IMR-90 (cell line): ENCODE measurements around the gene CYP24A1. TPM values are rescaled to one million over a fixed set of nuclear protein-coding genes. Genes with fewer than 3 reads are reported as not detected.

Experiments
- ATAC-seq: fragments of 200-7000 bp; cut with Tn5 transposase; 2 replicates; pipeline ENCODE4 v1.9.1; 2020; ENCODE audit warnings: low read depth, mild to moderate bottlenecking, moderate library complexity
- BruUV-seq: library from RNA; stranded (reverse); fragments of 400-500 nt; replicated peaks from 2 replicates; lab custom pipeline; 2021; lab: Mats Ljungman, UMichigan
- CTCF ChIA-PET: fragments of 300-600 bp; formaldehyde crosslinking; extraction: SDS; loops from one replicate; lab custom pipeline; 2021; ENCODE audit warnings: antibody characterized with exemption; lab: Yijun Ruan, JAX
- POLR2A ChIA-PET: fragments of 300-600 bp; sonication (Branson Sonifier 250); formaldehyde crosslinking; loops from one replicate; lab custom pipeline; 2022; ENCODE audit warnings: antibody characterized with exemption; ENCODE audit not compliant: unreplicated experiment; lab: Charles Lee
- DNase-seq: peaks from one replicate; pipeline ENCODE4 v3.0.0; 2013
- H2AFZ ChIP-seq: replicated peaks from 2 replicates; pipeline ENCODE3; 2013; ENCODE audit warnings: low read length, mild to moderate bottlenecking; ENCODE audit not compliant: poor library complexity
- H2AK5ac ChIP-seq: 2 replicates; pipeline ENCODE4 v1.6.1; 2013; ENCODE audit warnings: low read depth, low read length, inconsistent platforms
- H2AK9ac ChIP-seq: replicated peaks from 2 replicates; pipeline ENCODE3; 2013; ENCODE audit warnings: mild to moderate bottlenecking, low read depth, low read length, moderate library complexity; ENCODE audit not compliant: poor library complexity
- H2BK120ac ChIP-seq: 2 replicates; pipeline ENCODE4 v1.6.1; 2013; ENCODE audit warnings: low read depth, low read length, inconsistent platforms
- H2BK15ac ChIP-seq: 3 replicates; pipeline ENCODE4 v1.6.1; 2013; ENCODE audit warnings: low read depth, low read length, inconsistent platforms
- H2BK20ac ChIP-seq: 2 replicates; pipeline ENCODE4 v1.6.1; 2013; ENCODE audit warnings: low read depth, mild to moderate bottlenecking, inconsistent platforms, low read length, moderate library complexity
- H2BK5ac ChIP-seq: 2 replicates; pipeline ENCODE4 v1.6.1; 2013; ENCODE audit warnings: mild to moderate bottlenecking, low read depth, low read length, inconsistent platforms; ENCODE audit not compliant: poor library complexity, severe bottlenecking
- H3K14ac ChIP-seq: replicated peaks from 2 replicates; pipeline ENCODE4 v1.6.1; 2013; ENCODE audit warnings: low read depth, low read length, inconsistent platforms
- H3K18ac ChIP-seq: 2 replicates; pipeline ENCODE4 v1.6.1; 2013; ENCODE audit warnings: low read depth, low read length, control low read depth
- H3K23ac ChIP-seq: 2 replicates; pipeline ENCODE4 v1.6.1; 2013; ENCODE audit warnings: low read depth, low read length, inconsistent platforms
- H3K27ac ChIP-seq: 2 replicates; pipeline ENCODE4 v1.5.1; 2013; ENCODE audit warnings: mild to moderate bottlenecking, control low read depth, low read length; ENCODE audit not compliant: insufficient read depth
- H3K27me3 ChIP-seq: 2 replicates; pipeline ENCODE4 v1.6.1; 2013; ENCODE audit warnings: low read length; ENCODE audit not compliant: control insufficient read depth, insufficient read depth
- H3K36me3 ChIP-seq: 2 replicates; pipeline ENCODE4 v1.6.1; 2013; ENCODE audit warnings: low read length, mixed read lengths; ENCODE audit not compliant: control insufficient read depth, insufficient read depth
- H3K4ac ChIP-seq: 2 replicates; pipeline ENCODE4 v1.6.1; 2013; ENCODE audit warnings: low read depth, low read length, inconsistent platforms
- H3K4me1 ChIP-seq: 2 replicates; pipeline ENCODE4 v1.6.1; 2013; ENCODE audit warnings: low read length, mixed read lengths; ENCODE audit not compliant: control insufficient read depth, insufficient read depth
- H3K4me2 ChIP-seq: 2 replicates; pipeline ENCODE4 v1.6.1; 2013; ENCODE audit warnings: low read depth, mild to moderate bottlenecking, control low read depth, low read length, moderate library complexity
- H3K4me3 ChIP-seq: 2 replicates; pipeline ENCODE4 v1.5.1; 2013; ENCODE audit warnings: low read depth, mild to moderate bottlenecking, control low read depth, low read length, moderate library complexity; ENCODE audit not compliant: insufficient read depth
- H3K56ac ChIP-seq: 2 replicates; pipeline ENCODE4 v1.6.1; 2013; ENCODE audit warnings: low read length, inconsistent platforms; ENCODE audit not compliant: insufficient read depth; ENCODE audit errors: extremely low read depth
- H3K79me1 ChIP-seq, 2 experiments: 2 replicates each; pipeline ENCODE4 v1.6.1; 2013; ENCODE audit warnings: low read length in 2 of 2, inconsistent platforms in 1 of 2, low read depth in 1 of 2
- H3K9ac ChIP-seq: 2 replicates; pipeline ENCODE4 v1.6.1; 2013; ENCODE audit warnings: low read depth, low read length, control low read depth
- H3K9me1 ChIP-seq: 2 replicates; pipeline ENCODE4 v1.6.1; 2013; ENCODE audit warnings: low read length, inconsistent platforms; ENCODE audit not compliant: insufficient read depth
- H3K9me3 ChIP-seq: 2 replicates; pipeline ENCODE4 v1.6.1; 2013; ENCODE audit warnings: low read length; ENCODE audit not compliant: control insufficient read depth, insufficient read depth
- H4K20me1 ChIP-seq: 2 replicates; pipeline ENCODE4 v1.6.1; 2013; ENCODE audit warnings: low read length, inconsistent platforms; ENCODE audit not compliant: insufficient read depth
- H4K5ac ChIP-seq: 2 replicates; pipeline ENCODE4 v1.6.1; 2013; ENCODE audit warnings: mild to moderate bottlenecking, low read depth, low read length, control low read depth
- H4K8ac ChIP-seq, 2 experiments: 2 replicates each; pipeline ENCODE4 v1.6.1; 2013; ENCODE audit warnings: low read depth in 2 of 2, low read length in 2 of 2, control low read depth in 1 of 2, inconsistent platforms in 1 of 2
- H4K91ac ChIP-seq: 2 replicates; pipeline ENCODE4 v1.6.1; 2013; ENCODE audit warnings: low read depth, low read length, inconsistent platforms; ENCODE audit not compliant: insufficient read depth
- BHLHE40 ChIP-seq: fragments of 150-350 bp; IDR thresholded peaks from 2 replicates; pipeline ENCODE4 v1.6.1; 2016; ENCODE audit warnings: mild to moderate bottlenecking, low read depth, low read length
- ELK1 ChIP-seq: fragments of 150-350 bp; IDR thresholded peaks from 2 replicates; pipeline ENCODE4 v1.6.1; 2016; ENCODE audit warnings: low read depth, mild to moderate bottlenecking, low read length, moderate library complexity, borderline replicate concordance
- FOS ChIP-seq: fragments of 150-350 bp; IDR thresholded peaks from 2 replicates; pipeline ENCODE4 v1.6.1; 2016; ENCODE audit warnings: low read depth, low read length
- MAFK ChIP-seq: IDR thresholded peaks from 2 replicates; pipeline ENCODE4 v1.6.1; 2012; ENCODE audit warnings: low read depth, low read length, improper control_type of control experiment
- MAZ ChIP-seq: IDR thresholded peaks from 2 replicates; pipeline ENCODE4 v1.6.1; 2012; ENCODE audit warnings: low read depth, mild to moderate bottlenecking, low read length, improper control_type of control experiment, moderate library complexity, borderline replicate concordance
- MXI1 ChIP-seq: IDR thresholded peaks from 2 replicates; pipeline ENCODE4 v1.6.1; 2012; ENCODE audit warnings: low read depth, mild to moderate bottlenecking, low read length, moderate library complexity, borderline replicate concordance
- NFE2L2 ChIP-seq: fragments of 150-350 bp; IDR thresholded peaks from 2 replicates; pipeline ENCODE4 v1.6.1; 2016; ENCODE audit warnings: low read depth, mild to moderate bottlenecking, low read length
- RAD21 ChIP-seq: IDR thresholded peaks from 2 replicates; pipeline ENCODE4 v1.6.1; 2012; ENCODE audit warnings: low read length, improper control_type of control experiment
- RCOR1 ChIP-seq: IDR thresholded peaks from 2 replicates; pipeline ENCODE4 v1.6.1; 2012; ENCODE audit warnings: mild to moderate bottlenecking, low read length, improper control_type of control experiment; ENCODE audit not compliant: insufficient replicate concordance
- SMC3 ChIP-seq: fragments of 150-350 bp; IDR thresholded peaks from 2 replicates; pipeline ENCODE4 v1.6.1; 2016; ENCODE audit warnings: low read depth, mild to moderate bottlenecking, antibody characterized with exemption, low read length, moderate library complexity
- WGBS, 2 experiments: methylation state at CpG; one replicate each; pipeline versions ENCODE4 v1.1.5 to v1.1.7; 2013; ENCODE audit warnings: missing lambda C conversion rate in 2 of 2; ENCODE audit not compliant: insufficient read length in 1 of 2; ENCODE audit errors: extremely low coverage in 2 of 2; 5-methylcytosine and 5-hydroxymethylcytosine counted together
- dilution Hi-C: fragments of 300-500 bp; cut with HindIII; formaldehyde crosslinking; loops from one replicate; pipeline ENCODE4 v1.14.3; 2018; ENCODE audit warnings: low sequenced_read_pairs; ENCODE audit not compliant: unreplicated experiment
- in situ Hi-C: fragments of 300-500 bp; cut with MboI; formaldehyde crosslinking; loops from 3 replicates; pipeline ENCODE4 v1.14.3; 2019; ENCODE audit warnings: low sequenced_read_pairs, inconsistent platforms, mixed read lengths
- intact Hi-C: fragments of 100-400 bp; cut with micrococcal nuclease; formaldehyde crosslinking; loops from 2 replicates; pipeline ENCODE4 v1.10.0; 2022
- polyA plus RNA-seq, 3 experiments: library from polyadenylated mRNA; depleted of rRNA; stranded (reverse); fragments of >200 nt; gene quantifications; 2 replicates each; pipeline ENCODE4 v1.2.3, GENCODE V29; 2012; ENCODE audit warnings: low replicate concordance in 1 of 3
- total RNA-seq: library from RNA; depleted of rRNA; stranded (reverse); fragments of >200 nt; gene quantifications from 2 replicates; pipeline ENCODE4 v1.2.3, GENCODE V29; 2012
- TF ChIP-seq, protein P1 (sequence below): fragments of 150-350 bp; IDR thresholded peaks from 2 replicates; pipeline ENCODE4 v1.6.1; 2017; ENCODE audit warnings: mild to moderate bottlenecking, antibody characterized with exemption, low read length, low read depth

CYP24A1 gene
- total and polyA plus RNA-seq, 2 of the 4 experiments (the other 2 are of a cell fraction), result not detected

DNA sequence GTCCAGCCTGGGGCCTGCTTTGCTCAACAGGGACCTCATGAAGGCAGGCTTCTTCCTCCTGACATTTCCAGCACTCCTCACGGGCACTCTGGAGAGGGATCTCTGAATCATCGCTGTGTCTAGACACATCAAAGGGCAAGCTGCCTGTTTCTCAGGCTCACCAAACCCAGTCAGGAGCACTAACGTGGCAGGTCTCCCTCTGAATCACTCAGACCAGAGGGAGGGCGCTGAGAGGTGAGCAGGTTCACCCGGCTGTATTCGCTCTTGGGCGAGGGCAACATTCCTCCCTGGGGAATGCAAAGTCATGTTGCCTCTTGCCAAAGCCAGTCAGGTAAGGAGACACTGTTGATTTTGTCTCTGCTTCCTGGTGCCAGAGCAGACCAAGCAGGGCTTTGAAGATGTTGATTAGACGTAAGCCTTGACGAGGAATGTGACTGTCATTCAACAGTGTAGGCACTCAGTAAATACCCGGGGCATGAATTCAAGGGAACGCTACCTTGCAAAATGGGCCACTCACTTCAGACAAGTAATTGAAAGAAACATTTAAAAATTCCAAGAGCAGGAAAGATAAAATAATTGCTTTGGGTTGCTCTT, 50.1 kb downstream of the CYP24A1 start (continued):
- no peak for TF ChIP-seq RAD21

DNA sequence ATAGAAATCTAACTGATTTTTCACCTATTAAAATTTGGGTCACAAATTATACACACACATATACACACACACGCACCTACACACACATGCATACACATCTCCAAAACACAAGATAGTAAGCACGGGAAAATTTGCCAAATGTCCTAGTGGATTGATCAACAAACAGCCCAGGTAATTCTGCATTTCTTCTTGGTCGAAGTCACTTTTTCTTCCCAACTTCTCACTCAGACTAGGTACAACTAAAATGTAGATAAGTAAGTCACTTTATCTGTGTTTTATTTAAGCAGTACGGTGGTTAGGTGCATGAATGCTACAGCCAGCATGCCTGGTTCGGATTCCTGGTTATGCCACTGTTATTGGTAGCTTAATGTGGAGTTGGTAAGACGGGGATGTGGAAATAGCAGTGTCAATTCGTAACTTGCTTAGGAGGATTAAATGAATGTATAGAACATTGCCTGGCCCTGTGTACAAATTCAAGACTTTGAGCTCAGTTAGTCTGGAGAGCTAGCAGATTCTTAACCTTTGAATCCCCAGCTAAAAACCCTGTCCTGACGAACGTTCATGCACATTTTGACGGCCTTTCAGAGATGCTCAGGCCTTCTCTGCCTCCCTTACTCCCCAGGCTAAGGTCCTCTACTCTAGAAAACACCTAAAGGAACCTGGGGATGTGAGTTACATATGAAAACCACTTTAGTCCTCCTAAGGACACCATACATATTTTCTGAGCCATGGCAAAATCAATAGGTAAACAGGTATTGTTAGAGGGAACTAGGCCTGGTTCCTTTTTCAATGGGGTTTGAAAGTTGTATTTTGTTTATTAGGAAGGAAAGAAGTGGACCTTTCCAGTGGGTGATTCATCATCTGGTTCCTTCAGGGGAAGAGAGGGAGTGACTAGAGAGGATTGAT, 50.9 kb downstream of the CYP24A1 start:
- H3K9ac ChIP-seq, result no peak overlapping the region
- peaks cover 10% of the 10 kb centered on the region for H3K9me1 ChIP-seq
- peak overlapping the region; percentile 31; the same call in 1 of the 2 replicates for H3K23ac ChIP-seq
- H4K20me1 ChIP-seq, result no peaks in the 10 kb centered on the region
- CTCF ChIA-PET, result interaction anchor here (1.1 kb wide), 1 partner anchor 85 kb away, joined by 4 read pairs; the partner anchor contains the start of gene PFDN4
- in situ Hi-C loops (no loop called here), dilution Hi-C loops (no loop called here), intact Hi-C loops (no loop called here)
- no peak overlapping the region for H3K4me2 ChIP-seq
- H4K8ac ChIP-seq, result 0 out of 4 replicates have a peak overlapping the region, but pooled peaks of 1 of the 2 experiments have one; percentile 8
- peak overlapping the region; percentile 50; the same call in 1 of the 2 replicates for H4K5ac ChIP-seq
- WGBS, 2 experiments, result 90% methylated on average over 2 of the region's 10 CpGs; no CpG with 5 or more reads in 1 of the 2 experiments
- H3K14ac ChIP-seq, result peak overlapping the region; percentile 7; the same call in 1 of the 2 replicates
- no peak for DNase-seq
- peak overlapping the region; percentile 25; the same call in 1 of the 2 replicates for H3K18ac ChIP-seq
- no peak overlapping the region for H3K56ac ChIP-seq
- POLR2A ChIA-PET, result no interaction called here
- ATAC-seq, result no peak
- H3K4me3 ChIP-seq, result no peak overlapping the region
- H2AFZ ChIP-seq, result peak overlapping the region; percentile 71
- no peaks in the 10 kb centered on the region for H3K9me3 ChIP-seq
- H2AK9ac ChIP-seq, result no peak overlapping the region
- peak overlapping the region; percentile 41 for H2AK5ac ChIP-seq
- peak overlapping the region; percentile 57 for H2BK20ac ChIP-seq
- H4K91ac ChIP-seq, result peak overlapping the region; percentile 37
- BruUV-seq, result no TSS peak
- H3K79me1 ChIP-seq, result no peaks in the 10 kb centered on the region
- H3K27ac ChIP-seq, result peak overlapping the region; percentile 1; the same call in 1 of the 2 replicates
- H2BK5ac ChIP-seq, result peak overlapping the region; percentile 47
- H3K4ac ChIP-seq, result peak overlapping the region; percentile 66
- peak overlapping the region; percentile 27; the same call in 2 of the 3 replicates for H2BK15ac ChIP-seq
- no peaks in the 10 kb centered on the region for H3K27me3 ChIP-seq
- H3K4me1 ChIP-seq, result peaks cover 10% of the 10 kb centered on the region
- no peaks in the 10 kb centered on the region for H3K36me3 ChIP-seq
- H2BK120ac ChIP-seq, result peak overlapping the region; percentile 63; the same call in 1 of the 2 replicates
- TF ChIP-seq, protein P1, sequence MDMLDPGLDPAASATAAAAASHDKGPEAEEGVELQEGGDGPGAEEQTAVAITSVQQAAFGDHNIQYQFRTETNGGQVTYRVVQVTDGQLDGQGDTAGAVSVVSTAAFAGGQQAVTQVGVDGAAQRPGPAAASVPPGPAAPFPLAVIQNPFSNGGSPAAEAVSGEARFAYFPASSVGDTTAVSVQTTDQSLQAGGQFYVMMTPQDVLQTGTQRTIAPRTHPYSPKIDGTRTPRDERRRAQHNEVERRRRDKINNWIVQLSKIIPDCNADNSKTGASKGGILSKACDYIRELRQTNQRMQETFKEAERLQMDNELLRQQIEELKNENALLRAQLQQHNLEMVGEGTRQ, result no peak
- TF ChIP-seq ELK1, result no peak
- TF ChIP-seq RAD21, result no peak
- TF ChIP-seq RCOR1, result no peak
- no peak for TF ChIP-seq BHLHE40
- TF ChIP-seq MXI1, result no peak
- TF ChIP-seq FOS, result no peak
- no peak for TF ChIP-seq MAZ
- TF ChIP-seq SMC3, result no peak
- TF ChIP-seq MAFK, result no peak
- no peak for TF ChIP-seq NFE2L2
